ENCODE data around the gene COL6A1. TPM values are rescaled to one million over a fixed set of nuclear protein-coding genes. Genes with fewer than 3 reads are reported as not detected.

The COL6A1 gene
- total RNA-seq, 1 donor from 2014 or later: 0.59 TPM

DNA sequence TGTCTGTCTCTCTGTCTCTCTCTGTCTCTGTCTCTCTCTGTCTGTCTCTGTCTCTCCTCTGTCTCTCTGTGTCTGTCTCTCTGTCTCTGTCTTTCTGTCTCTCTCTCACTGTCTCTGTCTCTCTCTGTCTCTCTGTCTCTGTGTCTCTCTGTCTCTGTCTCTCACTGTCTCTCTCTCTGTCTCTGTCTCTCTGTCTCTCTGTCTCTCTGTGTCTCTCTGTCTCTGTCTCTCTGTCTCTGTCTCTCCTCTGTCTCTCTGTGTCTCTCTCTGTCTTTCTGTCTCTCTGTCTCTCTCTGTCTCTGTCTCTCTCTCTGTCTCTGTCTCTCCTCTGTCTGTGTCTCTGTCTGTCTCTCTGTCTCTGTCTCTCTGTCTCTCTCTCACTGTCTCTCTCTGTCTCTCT is 873 bp upstream of the COL6A1 start:
- intact Hi-C loops (cut with micrococcal nuclease): loop anchor here (2.0 to 5.0 kb wide), 3 partner anchors 247 to 390 kb away; partner anchors contain the start of genes LSS and PCBP3

DNA sequence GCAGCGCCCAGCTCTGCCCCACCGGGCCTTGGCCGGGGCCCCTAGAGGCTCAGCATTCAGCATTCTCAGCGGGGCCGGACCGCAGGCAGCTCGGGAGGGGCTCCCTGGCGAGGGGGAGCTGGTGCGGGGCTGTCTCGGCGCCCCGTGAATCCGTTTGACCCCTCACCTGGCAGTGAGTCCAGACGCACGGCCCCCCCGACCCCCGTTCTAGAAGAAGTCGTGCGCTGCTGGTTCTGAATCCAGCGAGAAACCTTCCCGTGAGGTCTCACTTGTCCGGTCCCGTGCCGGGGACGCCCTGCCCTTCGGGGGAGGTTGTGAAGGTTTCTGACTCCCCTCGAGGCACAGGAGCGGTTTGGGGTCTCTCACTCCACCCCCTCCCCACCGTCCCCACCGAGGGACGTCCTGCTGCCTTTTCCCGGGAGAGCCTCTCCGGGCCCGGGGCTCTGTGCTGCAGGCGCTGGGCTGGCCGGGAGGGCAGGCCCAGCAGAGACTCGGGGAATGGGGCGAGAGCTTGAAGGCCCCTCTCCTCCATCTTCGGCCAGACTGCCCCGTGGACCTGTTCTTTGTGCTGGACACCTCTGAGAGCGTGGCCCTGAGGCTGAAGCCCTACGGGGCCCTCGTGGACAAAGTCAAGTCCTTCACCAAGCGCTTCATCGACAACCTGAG is 655 bp downstream of the COL6A1 start:
- intact Hi-C loops (cut with micrococcal nuclease): loop anchor here (5.0 kb wide), 2 partner anchors 245 to 340 kb away; partner anchors contain the start of genes LSS and PCBP3

DNA sequence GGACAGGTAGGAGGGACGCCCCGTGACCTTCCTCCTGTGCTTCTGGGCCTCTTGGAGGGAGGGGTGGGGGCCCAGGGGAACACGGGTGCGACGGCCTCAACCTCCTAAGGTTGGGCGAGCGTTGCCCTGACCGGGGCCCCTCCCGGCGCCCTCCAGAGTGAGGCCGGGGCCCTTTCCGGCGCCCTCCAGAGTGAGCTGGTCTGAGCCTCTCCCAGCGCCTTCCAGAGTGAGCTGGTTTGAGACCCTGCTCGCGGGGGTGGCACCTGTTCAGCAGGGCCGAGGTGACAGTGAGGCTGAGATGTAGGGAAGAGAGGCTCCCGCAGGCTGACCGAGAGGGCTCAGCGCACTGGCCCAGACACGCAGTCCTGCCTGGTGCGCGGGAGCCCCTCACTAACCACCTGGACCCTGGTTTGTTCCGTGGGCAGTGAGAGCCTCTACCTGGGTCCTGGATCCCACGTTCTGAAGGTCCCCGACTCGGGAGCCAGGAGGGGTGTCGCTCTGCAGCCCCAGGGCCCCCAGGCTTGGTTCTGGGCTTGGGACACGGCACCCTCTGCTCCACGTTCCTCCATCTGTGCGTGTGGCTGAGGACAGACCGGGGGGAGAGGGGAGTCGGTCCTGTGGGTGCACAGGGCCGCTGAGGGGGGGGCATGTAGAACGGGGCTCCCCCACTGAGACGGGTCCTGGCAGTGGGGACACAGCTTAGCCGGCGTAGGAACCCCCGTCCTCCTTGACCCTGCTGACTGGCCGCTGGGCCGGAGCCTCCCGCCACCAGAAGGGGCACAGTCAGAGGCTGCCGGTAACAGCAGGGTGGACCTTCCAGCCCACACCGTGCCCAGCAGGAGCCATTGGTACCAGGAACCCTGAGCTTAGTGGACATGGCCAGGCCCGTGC is 1.4 kb downstream of the COL6A1 start:
- intact Hi-C loops (cut with micrococcal nuclease): loop anchor here (5.0 kb wide), 2 partner anchors 244 to 341 kb away; partner anchors contain the start of genes LSS and PCBP3

DNA sequence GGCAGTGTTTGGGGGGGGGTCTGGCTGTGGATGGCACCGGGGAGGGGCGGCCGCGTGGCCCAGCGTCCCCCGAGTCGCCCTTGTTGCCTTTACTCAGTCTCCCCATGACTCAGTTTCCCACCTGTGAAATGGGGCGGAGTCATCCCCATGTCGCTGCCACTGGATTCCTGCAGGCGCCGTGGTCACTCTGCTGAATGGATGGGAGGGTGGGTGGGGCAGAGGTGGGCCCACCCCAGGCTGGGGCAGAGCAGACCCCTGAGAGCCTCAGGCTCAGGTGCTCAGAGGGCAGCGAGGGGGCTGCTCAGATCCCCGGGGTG is 2.0 kb downstream of the COL6A1 start:
- intact Hi-C loops (cut with micrococcal nuclease): loop anchor here (5.0 kb wide), 2 partner anchors 244 to 341 kb away; partner anchors contain the start of genes LSS and PCBP3

DNA sequence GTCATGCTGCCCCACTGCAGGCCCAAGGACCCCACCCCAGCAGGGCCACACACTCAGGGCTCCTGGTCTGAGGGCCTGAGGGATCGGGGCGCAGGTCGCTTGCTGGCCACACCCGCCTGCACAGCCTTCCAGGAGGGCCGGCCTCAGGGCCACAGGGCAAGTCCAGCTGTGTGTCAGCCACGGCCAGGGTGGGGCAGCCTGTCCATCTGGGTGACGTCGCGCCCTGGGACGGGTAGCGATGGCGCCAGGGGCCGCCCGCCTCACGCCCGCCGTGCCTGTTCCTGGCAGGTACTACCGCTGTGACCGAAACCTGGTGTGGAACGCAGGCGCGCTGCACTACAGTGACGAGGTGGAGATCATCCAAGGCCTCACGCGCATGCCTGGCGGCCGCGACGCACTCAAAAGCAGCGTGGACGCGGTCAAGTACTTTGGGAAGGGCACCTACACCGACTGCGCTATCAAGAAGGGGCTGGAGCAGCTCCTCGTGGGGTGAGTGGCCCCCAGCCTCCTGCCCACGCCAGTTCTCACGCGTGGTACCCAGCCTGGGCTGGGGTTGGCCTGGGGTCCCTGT is 2.5 kb downstream of the COL6A1 start:
- intact Hi-C loops (cut with micrococcal nuclease): loop anchor here (5.0 kb wide), 2 partner anchors 243 to 342 kb away; partner anchors contain the start of genes LSS and PCBP3

DNA sequence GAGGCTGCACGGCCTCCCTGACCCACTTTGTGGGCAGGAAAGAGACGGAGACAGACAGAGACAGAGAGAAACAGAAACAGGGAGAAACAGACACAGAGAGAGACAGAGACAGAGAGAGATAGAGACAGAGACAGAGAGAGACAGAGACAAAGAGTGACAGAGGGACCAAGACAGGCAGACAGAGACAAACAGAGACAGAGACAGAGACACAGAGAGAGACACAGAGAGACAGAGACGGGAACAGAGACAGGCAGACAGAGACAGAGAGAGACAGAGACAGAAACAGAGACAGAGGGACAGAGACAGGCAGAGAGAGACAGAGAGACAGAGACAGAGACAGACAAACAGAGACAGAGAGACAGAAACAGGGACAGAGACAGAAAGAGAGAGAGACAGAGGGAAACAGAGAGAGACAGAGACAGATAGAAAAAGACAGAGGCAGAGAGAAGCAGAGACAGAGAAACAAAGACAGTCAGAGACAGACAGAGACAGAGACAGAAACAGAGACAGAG is 3.1 kb downstream of the COL6A1 start:
- intact Hi-C loops (cut with micrococcal nuclease): loop anchor here (5.0 kb wide), 2 partner anchors 243 to 342 kb away; partner anchors contain the start of genes LSS and PCBP3

DNA sequence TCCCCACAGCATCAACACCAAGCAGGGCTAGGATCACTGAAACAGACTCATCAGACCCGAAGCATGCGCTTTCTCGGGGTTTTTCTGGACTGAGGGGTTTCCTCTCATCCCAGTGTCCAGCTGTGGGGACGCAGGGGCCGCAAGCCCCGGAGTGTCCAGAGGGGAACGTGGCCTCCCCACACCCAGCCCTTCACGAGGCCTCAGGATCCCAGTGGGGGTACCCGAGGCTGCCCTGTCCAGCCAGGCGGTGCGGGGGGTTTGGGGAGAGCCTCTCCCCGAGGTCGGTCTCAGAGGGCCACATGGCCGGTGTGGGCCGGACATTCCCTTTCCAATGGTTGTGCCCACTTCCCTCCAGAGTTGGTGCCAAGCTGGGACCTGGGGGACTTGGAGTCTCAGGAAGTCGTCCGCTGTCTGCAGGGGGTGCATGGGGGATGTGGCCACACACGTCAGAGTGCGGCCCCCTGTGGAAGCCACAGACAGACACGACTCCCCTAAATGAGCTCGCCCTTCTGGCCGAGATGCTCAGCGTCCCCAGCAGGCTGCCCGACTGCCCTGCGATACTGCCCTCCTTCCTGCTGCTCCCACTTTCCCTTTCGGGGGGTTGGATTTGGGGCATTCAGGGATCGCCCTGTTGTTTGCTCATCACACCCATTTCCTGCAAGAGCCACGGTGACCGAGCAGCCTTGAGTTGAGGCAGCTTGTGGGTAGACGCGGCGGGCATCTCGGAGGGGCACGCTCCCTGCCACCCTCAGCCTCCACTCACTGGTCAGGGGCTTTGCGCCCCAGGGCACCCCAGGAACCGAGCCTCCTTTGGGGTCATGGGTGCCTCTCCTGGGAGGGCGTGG is 4.1 kb downstream of the COL6A1 start:
- intact Hi-C loops (cut with micrococcal nuclease): no loop called here

DNA sequence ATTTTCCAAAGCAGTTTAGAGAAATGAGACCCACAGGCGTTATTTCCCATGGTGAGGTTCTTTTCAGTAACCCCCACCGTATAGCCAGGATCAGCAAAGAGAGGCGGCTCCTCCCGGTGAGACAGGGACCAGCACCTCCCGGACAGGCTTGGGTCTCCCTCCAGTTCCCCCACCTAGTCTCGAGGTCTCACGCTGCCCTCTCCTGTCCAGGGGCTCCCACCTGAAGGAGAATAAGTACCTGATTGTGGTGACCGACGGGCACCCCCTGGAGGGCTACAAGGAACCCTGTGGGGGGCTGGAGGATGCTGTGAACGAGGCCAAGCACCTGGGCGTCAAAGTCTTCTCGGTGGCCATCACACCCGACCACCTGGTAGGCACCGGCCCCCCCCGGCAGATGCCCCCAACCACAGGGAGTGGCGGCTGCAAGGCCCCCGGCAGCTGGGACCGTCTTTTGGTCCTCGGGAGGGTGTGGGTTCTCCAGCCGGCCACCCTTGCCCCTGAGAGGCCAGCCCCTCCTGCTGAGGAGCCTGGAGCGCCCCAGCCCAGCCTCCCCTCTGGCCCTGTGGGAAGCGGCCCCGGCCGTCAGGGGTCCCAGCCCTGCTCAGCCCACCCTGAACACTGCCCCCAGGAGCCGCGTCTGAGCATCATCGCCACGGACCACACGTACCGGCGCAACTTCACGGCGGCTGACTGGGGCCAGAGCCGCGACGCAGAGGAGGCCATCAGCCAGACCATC is 4.9 kb downstream of the COL6A1 start:
- intact Hi-C loops (cut with micrococcal nuclease): no loop called here

DNA sequence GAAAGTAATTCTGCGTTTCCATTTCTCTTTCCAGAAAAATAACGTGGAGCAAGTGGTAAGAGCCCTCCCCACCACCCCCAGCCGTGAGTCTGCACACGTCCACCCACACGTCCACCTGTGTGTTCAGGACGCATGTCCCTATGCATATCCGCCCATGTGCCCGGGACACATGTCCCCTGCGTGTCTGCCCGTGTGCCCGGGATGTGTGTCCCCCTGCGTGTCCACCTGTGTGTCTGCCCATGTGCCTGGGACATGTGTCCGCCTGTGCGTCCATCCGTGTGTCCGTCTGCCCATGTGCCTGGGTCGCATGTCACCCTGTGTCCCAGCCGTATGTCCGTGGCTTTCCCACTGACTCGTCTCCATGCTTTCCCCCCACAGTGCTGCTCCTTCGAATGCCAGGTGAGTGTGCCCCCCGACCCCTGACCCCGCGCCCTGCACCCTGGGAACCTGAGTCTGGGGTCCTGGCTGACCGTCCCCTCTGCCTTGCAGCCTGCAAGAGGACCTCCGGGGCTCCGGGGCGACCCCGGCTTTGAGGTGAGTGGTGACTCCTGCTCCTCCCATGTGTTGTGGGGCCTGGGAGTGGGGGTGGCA is 5.6 kb downstream of the COL6A1 start:
- intact Hi-C loops (cut with micrococcal nuclease): no loop called here

DNA sequence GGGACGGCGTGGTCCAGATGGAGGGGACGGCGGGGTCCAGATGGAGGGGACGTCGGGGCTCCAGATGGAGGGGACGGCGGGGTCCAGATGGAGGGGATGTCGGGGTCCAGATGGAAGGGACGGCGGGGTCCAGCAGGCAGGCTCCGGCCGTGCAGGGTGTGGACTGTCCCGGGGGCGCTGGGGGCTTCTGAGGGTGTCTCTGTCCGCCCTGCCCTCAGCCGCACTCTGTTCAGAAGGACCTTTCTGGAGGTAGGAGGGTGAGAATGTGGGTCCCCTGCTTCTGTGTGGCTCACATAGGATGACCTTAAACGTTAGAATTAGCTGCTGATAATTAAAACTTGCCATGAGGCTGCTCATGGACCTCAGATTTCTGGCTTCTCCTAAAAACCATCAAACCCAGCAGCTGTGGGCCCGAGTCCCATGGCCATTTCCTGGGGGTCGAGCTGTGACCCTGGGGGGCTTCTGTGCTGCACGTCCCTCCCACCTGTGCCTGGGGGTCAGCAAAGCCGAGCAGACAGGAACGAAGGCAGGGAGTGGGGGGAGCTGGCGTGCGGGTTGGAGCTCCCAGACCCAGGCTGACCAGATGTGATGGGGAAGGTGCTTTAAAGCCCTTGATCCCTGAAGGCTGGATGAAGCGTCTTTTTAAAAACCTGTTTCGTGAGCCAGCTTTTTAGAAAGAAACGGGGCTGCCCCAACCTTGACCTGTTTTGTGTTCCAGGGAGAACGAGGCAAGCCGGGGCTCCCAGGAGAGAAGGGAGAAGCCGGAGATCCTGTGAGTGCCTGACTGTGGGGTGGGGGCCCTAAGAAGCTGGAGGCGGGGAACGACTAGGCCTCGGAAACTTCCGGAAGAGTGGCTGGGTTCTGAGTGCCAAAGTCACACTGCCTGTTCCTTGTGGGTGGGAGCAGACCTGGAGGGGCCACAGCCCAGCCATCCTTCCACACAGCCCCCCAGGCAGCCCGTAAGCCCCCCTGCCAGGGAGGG is 7.1 kb downstream of the COL6A1 start:
- intact Hi-C loops (cut with micrococcal nuclease): no loop called here

DNA sequence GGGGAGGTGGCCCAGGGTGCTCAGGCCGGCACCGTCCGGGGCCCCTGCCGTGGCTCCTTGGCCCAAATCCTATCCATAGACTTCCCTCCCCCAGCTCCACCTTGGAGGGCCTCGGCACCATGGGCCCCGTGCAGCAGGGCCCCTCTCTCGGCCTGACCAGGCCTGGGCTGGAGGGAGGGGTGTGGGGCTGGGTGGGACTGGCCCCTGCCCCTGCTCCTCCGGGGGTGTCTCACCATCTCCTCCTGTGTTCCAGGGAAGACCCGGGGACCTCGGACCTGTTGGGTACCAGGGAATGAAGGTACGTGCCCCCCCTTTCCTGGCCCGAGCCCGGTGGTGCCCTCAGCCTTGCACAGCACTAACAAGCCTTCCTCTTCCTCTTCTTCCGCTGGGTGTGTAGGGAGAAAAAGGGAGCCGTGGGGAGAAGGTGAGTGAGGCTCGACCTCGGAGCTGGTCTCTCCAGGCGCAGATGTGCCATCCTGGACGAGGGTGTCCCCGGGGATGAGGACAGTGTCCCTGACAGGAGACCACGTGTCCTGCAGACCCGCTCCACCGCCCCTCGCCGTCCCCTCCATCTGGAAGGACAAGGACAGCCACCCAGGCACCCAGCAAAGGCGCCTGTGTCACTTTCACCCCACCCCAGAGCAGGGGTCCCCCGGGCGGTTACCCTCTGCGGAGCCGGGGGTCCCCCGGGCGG is 7.9 kb downstream of the COL6A1 start:
- intact Hi-C loops (cut with micrococcal nuclease): no loop called here

DNA sequence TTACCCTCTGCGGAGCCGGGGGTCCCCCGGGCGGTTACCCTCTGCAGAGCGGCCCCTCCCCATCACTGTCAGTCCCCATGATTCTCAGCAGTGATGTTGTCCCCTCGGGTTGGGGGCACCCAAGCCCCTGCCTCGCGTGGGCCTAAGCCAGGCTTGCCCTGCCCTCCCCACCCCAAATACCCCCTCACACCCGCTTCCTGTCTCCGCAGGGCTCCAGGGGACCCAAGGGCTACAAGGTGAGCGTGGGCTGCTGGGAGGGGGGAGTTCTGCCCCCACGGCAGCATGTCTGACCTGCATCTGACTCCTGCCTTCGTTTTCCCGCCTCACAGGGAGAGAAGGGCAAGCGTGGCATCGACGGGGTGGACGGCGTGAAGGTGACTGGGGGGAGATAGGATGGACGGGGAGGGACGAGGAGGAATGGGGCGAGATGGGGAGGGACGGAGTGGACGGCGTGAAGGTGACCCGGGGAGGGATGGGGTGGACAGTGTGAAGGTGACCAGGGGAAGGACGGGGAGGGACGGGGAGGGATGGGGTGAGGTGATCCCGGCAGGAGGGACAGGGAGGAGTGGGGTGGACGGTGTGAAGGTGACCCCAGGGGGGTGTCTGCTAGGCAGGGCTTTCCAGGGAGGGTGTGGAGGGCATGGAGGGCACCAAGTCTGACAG is 8.6 kb downstream of the COL6A1 start:
- intact Hi-C loops (cut with micrococcal nuclease): no loop called here

DNA sequence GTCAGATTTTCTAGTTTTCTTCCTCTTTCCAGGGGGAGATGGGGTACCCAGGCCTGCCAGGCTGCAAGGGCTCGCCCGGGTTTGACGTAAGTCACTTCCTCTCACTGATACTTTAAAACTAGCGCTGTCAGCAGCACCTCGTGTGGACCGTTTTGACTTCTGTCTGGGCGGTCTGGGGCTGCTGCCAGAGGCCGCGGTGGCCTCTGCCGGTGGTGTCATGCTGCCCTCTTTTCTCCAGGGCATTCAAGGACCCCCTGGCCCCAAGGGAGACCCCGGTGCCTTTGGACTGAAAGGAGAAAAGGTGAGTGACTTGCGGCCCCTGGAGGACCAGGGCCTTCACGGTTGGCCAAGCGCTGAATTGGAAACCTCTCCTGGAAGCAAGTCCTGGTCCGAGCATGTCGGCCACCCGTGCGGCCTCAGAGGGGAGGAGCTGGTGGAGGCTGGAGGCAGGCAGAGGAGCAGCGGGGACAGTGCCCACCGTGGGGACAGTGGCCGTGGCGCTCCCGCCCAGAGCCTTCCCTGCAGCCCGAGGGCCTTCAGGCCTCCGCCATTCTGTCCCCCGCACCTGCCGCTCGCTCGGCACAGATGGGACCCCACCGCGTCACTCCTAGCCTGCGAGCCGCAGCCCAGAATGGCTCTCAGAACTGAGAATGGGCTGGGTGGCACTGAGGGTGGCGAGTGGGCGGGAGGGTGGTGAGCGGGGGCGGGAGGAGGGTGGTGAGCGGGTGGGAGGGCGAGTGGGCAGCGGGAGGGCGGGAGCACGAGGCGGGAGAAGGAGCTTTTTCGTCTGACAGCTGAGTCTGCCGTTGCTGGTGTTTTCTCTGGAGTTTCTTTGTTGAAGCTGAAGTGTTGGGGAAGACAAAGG is 9.4 kb downstream of the COL6A1 start:
- intact Hi-C loops (cut with micrococcal nuclease): no loop called here

DNA sequence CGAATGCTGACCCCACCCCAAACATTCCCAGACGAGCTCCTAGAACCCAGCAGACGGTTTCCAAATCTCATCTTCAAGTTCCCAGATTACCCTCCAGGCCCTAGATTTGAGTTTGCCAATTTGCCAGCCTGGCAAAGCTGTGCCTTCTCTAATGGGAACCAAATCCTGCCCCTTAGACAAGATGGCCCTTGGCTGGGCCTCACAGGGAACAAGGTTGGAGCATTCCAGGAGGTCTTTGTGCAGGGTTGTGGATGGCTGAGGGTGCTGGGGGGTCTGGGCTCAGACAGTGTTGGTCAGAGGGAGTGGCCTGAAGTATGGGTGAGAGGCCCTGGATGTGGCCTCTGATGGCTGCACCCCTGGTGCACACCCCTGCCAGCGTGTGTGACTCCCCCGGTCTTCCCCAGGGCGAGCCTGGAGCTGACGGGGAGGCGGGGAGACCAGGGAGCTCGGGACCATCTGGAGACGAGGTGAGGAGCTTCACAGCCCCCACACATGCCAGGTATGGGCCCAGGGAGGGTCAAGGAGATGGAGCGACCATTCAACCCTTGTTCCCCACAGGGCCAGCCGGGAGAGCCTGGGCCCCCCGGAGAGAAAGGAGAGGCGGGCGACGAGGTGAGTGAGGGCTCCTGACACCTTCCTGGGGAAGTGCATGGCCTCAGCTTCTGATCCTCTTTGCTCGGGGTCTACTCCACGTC is 10.2 kb downstream of the COL6A1 start:
- intact Hi-C loops (cut with micrococcal nuclease): no loop called here

DNA sequence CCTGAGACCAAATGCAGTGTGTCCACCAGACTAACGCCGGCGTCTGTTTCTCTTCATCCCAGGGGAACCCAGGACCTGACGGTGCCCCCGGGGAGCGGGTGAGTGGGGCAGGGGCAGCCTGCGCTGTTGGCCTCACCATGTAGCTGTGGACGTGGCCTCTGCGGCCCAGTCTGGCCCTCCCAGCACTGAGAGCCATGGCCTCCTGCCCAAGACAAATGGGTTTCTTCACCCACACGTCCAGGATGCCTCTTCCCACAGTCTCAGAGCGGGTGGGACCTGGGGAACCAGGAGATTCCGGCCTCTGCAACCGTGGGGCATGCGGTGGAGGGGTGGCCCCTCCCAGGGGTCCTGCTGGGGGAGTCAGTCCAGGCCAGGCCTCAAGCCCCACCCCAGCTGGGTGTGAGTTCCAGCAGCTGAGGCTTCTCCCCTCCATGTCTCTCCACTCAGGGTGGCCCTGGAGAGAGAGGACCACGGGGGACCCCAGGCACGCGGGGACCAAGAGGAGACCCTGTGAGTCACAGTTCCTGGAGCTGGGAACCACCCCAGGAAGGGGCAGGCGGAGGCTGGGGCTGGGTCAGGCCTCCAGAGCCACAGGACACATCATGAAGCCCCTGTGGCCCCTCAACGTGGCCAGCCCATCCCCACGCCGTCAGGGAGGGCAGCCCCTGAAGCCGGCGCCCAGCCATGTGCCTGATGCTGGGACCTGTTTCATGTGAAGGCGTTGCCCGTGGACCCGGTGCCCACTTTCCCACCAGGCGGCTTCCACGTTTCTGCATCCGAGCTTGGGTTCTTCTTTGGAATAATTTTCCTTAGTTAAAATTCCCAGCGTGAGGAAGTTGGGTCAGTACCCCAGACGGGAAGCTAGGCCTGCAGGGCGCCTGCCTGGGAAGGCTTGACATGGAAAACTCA is 11.0 kb downstream of the COL6A1 start:
- intact Hi-C loops (cut with micrococcal nuclease): no loop called here
